T-helper 1 cell (primary cell): ENCODE results near the gene PPP1R12C.
"Not testable (repeated sequence)": the region's sequence is repeated elsewhere in the genome, so short reads cannot be mapped to it uniquely, and the experiment has no call there.

Experiments used
- DNase-seq, 5 donors: peaks; one replicate each; pipeline ENCODE4 v3.0.0-alpha.2; 2012 to 2020

PPP1R12C gene

DNA sequence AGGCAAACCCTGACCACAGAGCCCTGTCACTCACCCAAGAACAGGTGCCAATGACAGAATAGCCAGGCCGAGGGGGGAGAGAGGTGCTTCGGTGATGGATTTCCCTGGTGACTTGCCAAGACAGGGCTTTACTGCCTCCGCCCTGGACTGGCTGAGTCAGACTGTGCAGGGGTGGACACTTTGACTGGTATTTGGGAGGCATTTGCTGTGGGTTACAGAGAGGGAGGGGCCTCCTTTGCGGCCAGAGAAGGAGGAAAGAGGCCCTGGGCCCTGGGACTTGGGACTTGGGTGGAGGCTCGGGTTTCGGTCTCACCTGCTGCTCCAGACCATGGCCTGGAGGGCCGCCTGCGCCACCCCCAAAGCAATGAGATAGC is 46.3 kb downstream of the PPP1R12C start:
- DNase-seq = no peak

DNA sequence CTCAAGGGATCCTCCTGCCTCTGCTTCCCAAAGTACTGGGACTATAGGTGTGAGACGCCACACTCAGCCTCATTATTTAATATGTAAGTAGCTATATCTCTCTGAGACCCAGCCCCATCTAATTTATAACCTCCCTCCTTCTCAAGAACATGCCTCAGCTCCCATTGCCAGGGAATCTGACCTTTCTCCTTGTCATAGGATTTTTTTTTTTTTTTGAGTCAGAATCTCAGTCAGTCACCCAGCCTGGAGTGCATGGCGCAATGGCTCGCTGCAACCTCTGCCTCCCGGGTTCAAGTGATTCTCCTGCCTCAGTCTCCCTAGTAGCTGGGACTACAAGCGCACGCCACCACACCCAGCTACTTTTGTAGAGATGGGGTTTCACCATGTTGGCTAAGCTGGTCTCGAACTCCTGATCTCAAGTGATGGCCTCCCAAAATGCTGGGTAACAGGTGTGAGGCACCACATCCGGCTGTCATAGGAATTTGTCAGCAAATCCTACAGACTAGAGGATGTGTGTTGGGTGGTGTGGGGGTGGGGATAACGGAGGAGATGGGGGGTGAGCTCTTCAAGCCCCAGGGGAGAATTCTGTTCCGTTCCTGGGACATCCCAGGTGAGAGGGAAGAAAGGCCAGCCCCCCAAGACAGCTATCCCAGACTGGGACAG is 46.8 kb downstream of the PPP1R12C start:
- DNase-seq = no peak

DNA sequence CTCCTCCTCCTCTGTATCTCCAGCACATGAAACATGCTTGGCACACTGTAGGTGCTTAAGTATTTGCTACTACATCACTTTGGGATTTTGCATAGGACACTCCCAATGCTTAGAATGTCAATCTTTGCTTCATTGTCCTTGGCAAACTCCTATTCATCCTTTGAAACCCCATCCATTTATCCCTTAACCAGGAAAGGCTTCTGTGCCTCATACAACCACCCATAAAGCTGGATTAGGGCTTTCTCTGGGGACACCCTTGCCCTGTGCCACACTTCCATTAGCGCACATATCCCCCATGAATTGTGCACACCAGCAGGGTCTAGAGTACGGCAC is 47.6 kb downstream of the PPP1R12C start:
- no peak for DNase-seq

DNA sequence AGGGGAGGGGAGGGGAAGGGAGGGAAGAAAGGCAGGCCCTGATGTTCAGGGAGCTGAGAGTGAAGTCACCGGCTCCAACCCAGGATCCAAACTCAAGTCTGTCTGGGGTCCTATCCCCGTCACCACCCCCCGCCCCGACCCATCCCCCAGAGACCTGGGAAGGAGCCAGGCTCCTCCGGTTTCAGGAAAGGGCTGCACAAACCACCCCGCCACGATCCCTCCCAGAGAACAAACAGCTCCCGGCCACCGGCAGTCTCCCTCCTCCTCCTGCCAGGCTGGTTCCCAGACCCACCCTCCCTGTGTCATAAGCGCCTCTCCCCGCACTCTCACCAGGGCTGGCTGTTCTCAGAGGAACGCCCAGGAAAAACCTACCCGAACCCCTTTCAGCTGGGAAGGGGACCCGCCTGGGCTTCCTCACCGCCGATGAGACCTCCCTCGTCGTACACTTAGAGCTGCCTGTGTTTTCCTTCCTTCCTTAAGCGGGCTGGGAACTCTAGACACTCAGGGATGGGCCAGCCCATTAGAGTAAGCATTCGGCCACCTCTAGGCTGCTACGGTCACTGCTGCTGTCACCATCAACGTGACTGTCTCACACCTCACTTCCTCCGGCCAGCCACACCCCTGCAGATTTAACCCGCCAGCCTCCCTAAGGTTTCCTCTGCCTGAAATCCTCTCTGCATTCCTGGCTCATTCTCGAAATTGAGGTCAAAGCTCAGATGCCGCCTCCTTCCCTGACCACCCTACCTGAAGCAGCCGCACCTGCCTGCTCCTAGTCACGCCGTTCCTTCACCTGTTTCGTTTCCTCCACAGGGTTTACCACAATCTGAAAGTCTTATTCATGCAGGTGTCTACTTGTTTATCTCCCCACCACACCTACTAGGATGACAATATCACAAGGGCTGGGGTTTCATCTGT is 48.2 kb downstream of the PPP1R12C start:
- no peak for DNase-seq

DNA sequence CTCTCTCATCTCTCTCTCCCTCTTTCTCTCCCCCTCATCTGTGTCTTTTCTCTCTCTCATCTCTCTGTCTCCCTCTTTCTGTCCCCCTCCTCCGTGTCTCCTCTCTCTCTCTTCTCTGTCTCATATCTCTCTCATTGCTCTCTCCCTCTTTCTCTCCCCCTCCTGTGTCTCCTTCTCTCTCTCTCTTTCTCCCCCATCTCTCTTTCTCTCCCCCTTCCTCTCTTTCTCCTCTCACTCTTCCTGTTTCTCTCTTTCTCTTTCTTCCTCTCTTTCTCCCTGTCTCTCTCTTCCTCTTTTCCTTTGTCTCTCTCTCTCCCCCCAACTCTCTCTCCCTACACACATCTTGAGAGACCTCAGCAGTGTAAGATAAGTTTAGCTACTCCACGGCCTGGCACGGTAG is 49.6 kb downstream of the PPP1R12C start:
- no peak for DNase-seq

DNA sequence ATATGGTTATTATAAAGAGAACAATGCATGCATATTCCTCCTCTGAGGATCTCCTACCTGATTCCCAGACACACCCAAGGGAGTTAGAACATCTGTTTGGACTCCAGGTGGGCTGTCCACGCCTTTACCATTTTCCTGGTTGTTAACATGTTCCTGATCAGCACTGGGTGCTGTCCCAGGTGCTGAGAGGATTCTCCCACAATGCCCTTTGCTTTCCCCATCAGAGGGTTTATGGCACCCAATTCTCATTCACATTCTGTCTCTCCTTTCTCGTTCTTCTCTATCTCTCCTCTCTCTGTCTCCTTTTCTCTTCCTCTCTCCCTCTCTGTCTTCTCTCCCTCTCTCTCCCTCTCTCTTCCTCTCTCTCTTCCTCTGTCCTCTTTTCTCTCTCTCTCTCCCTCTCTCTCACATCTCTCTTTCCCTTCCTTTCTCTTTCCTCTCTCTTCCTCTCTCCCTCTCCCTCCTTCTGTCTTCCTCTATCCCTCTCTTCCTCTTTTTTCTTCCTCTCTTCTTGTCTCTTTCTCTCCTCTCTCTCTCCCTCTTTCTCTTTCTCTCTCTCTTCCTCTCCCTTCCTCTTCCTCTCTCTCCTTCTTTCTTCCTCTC is 51.2 kb downstream of the PPP1R12C start:
- no peak for DNase-seq

DNA sequence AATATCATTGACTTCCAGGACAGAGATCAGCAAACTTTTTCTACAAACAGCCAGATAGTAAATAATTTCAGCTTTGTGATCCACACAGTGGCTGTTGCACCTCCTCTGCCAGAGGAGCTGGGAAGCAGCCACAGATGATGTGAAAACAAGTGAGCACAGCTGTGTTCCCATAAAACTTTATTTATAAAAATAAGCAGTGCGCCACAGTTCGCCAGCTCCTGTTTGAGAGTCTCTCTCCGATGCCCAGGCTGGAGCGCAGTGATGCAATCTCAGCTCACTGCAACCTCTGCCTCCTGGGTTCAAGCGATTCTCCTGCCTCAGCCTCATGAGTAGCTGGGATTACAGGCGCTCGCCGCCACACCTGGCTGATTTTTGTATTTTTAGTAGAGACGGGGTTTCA is 51.9 kb downstream of the PPP1R12C start:
- DNase-seq = not testable (repeated sequence)

DNA sequence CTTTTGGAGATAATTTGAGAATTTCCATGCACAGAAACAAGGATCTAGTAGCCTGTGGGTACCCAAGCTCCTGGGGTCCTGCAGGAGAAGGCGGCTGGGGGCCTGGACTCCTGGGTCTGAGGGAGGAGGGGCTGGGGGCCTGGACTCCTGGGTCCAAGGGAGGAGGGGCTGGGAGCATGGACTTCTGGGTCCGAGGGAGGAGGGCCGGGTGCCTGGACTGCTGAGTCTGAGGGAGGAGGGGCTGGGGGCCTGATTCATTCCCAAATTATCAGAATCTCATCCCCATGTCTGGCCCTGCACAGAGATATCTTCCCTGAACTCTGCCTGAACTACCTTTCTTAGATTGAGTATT is 54.0 kb downstream of the PPP1R12C start:
- no peak for DNase-seq

DNA sequence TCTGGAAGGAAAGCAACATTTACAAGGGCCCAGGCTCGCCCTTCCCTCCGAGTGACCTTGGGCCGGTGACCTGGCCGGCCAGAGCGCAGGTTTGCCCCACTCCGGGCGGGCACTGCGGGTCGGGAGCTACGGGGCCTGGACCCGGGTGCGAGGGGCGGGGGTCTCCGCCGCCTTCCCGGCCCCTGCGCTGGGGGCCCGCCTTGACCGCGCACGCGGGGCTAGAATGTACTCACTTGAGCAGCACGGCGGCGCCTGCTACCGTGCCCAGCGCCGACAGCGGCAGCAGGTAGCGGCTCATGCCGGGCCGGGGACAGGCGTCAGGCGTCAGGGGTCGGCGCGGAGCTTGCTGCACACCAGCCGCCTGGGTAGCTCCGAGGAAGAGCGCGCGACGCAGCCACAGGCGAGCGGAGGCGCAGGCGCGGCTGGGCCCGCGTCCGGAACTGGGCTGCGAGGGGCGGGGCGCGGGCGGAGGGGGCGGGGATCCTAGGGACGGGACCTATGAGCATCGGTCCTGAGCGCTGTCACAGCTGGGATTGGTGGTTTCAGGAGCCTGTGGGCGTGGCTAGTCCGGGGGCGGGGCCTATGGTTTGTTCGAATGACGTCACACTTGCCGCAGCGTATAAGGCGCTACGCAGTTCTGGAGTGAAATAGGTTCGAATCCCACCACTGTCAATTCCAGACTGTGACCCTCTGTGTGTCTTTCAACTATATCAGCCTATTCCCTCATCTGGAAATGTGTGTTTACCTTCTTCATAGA is 54.5 kb downstream of the PPP1R12C start, which contains the start of gene RDH13:
Gene RDH13, minus strand, starts transcription at position 414 of the 757 bp plus-strand sequence. Its CDS starts 116 bp downstream, at position 298.
- peak; percentile 95 to 98 (median 97) for DNase-seq

DNA sequence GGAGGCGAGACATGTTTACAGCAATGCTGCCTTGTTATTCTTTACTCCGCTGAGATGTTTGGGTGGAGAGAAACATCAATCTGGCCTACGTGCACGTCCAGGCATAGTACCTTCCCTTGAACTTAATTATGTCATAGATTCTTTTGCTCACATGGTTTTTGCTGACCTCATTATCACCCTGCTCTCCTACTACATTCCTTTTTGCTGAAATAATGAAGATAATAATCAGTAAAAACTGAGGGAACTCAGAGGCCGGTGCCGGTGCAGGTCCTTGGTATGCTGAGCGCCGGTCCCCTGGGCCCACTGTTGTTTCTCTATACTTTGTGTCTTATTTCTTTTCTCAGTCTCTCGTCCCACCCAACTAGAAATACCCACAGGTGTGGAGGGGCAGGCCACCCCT is 57.1 kb downstream of the PPP1R12C start:
- not testable (repeated sequence) for DNase-seq

DNA sequence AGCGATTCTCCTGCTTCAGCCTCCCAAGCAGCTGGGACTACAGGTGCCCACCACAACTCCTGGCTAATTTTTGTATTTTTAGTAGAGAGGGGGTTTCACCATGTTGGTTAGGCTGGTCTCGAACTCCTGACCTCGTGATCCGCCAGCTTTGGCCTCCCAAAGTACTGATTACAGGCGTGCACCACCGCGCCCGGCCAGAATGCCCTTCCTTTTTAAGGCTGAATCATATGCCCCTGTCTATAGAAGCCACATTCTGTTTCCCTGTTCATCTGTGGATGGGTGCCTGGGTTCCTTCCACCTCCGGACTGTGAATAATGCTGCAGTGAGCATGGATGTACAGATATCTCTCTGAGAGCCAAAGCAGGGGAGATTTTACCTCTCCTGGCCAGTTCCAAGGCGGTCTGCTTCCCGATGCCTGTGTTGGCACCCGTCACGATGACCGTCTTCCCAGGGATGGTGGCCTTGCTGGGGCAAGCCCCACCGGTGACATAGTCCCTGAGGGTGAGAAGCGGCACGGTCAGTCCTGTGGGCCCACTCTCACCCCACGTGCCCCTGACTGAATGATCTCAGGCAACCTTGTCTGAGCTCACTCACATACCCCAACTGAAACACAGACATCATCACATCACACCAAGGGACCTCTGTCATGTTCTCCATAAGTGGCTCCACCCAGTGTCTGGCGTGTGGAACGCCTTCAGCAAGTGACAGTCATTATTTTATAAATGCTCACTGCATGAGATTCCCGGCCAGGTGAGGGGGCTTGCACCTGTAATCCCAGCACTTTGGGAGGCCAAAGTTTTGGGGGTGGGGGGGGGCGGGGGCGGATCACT is 58.4 kb downstream of the PPP1R12C start:
- DNase-seq = no peak

DNA sequence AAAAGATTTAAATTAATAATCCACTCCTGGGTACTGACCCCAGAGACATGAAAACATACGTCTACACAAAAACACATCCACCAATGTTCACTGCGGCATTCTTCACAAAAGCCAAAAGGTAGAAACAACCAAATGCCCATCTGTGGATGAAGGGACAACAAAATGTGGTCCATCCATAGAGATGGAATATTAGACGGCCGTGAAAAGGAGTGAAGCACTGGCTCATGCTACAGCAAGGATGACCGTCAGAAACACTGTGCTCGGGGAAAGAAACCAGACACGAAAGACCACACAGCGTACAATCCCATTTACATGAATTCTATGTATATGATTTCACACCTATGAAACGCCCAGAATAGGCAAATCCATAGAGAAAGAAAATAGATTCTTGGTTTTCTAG is 60.6 kb downstream of the PPP1R12C start:
- DNase-seq = no peak

DNA sequence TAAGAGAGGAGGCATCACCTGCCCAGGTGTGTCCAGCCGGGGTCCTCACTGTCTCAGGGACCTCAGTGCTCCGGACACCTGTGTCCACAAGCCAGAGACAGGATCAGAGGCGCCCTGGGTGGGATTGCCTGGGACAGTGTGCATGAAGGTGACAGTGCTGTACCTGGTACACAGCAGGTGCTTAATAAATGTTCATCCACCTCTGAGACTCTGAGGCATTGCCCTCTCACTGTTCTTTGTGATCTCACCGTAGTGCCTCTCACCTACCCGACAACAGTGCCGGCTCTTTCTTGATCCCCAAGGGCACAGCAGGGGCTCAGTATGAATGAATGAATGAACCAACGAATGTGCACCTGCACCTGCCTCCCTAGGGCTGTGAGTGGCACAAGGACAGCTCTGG is 63.7 kb downstream of the PPP1R12C start:
- DNase-seq = no peak

DNA sequence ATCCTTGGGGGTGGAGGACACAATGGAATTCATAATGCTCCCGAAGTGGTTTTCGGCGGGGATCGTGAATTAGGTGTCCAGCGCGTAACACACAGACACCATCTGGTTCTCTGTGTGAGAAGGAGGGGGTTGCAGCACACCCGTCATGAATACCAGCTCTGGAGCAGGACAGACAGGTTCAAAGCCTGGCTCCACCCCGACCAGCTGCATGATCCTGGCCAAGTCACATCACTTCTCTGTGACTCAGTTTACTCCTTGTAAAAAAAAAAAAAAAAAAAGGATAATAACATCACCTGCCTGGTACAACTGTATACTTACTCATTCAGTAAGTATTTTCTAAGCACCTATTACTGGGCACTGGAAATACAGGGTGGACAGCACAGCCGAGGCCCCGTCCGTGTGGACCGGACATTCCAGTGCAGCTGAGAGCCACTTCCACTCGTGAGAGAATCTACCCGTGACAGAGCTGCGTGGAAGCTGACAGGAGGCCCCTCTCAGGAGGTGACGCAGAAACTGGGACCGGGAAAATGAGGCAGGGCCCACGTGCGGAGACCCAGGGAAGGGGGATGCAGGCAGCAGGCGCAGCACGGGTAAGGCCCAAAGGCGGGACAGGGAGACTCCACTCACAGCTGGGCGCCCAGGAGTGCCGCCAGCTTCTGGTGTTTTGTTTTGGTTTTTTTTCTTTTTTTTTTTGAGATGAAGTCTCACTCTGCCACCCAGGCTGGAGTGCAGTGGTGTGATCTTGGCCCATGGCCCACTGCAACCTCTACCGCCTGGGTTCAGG is 66.5 kb downstream of the PPP1R12C start:
- no peak for DNase-seq

DNA sequence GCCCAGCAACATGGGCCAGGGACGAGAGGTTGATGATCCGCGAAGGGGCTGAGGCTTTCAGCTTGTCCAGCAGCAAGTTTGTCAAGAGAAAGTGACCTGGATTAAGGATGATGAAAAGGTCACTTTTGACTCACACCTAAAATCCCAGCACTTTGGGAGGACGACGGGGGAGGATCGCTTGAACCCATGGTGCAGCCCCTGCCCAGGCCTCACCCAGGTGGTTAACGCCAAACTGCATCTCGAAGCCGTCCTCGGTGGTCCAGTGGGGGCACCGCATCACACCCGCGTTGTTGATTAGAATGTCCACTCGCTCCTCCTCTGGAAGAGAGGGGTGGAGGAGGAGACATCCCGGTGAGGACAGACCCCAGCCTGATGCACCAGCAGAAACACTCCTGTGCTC is 69.0 kb downstream of the PPP1R12C start:
- no peak for DNase-seq

DNA sequence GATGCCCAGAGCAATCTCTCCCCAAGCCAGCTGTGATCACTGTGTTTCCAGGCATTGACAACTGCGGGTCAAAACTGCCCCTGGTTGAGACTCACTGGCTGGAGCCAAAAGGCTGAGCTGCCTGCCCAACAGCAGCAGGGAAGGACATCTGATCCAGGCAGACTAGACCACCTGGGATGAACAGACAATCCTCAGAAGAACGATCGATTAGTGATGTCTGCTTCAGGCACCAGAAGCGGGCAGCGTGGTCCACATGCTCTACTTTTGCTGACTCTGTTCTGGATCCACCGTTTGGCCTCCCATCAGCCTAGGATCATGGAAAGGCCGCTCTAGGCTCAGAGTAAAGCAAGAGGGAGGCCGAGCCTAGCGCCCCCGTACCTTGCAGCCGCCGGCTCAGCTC is 69.5 kb downstream of the PPP1R12C start:
- no peak for DNase-seq

DNA sequence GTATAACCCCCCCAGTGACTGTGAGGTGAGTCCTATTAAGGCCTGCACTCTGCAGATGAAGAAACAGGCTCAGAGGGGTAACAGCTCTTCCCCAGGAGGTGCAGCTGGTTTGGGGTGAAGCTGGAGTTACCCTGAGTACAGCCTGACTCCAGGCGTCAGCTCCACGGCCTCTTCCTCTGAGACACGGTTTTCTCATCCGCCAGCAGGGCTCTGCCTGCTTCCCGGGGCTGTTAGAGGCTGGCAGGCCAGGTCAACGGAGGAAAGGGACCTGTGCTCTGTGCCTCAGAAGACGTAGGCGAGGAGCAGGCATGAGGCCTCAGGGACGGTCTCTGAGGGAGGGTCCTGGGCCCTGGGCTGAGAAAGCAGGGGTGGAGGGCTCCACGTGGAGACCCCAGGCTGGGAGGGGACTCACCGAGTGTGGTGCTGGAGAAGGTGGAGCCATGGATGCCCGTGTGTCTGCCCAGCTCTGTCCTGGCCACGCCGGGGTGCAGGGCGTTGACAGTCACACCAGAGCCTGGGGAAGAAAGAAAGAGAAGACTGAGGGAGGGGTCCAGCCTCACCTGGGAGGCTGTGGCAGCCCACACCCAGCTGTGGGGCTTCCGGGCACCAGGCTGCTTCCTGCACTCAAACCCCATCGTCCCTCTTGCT is 70.3 kb downstream of the PPP1R12C start:
- no peak for DNase-seq

DNA sequence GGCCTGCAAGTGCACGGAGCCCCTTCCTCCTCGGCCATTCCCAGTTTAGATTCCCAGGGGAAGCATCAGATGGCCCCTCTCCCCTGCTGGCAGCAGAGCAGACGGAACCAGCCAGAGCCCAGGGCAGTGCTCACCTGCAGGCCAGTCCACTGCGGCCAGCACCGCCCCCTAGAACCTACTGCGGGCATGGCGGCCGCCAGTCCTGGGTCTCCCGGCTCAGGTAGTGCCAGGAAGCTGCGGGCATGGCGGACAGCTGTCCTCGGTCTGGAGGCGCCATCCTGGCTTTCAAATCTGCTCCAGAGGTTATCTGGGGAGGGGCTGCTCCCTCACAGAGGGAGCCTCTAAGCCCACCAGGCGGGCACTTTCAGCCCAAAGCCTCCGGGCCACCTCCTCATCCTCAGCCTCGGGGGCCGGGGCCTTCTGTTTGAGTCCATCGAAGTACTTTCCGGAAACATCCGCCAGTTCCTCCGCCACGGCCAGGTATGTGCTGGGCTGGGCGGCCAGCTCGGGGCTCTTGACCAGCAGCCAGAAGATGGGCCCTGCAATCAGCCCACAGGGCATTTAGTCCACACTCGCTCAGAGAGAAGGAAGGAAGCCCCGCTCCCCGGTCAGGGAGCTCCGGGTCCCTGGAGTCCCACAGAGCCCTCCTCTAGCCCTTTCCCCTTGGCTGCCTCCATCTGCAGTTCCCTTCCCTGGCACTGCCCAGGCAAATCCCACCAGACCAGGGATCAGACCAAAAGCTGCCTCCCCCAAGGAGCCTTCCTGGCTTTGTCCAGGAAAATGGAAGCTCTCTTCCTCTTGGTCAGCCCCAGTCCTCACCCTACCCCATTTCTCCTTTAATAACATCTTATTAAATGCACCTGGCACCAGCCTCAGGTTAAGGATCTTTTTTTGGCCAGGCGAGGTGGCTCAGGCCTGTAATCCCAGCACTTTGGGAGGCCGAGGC is 72.4 kb downstream of the PPP1R12C start:
- no peak for DNase-seq

DNA sequence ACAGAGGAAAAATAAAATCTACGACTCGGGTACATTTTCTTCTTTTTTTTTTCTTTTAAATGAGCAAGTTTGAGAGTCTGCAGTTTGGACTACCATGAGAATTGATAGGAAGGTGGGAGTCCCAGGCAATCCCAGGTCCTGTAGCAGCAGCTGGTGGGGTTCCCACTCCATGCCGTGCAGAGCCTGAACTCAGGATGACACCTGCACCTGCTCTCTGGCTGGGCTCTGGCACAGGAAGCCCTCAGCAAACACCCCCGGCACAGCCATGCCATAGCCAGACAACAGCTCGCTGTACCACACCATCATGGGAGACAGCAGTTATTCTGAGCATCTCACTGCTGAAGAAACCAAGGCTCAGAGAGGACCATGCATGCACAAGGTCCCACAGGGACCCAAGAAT is 73.2 kb downstream of the PPP1R12C start:
- no peak for DNase-seq

DNA sequence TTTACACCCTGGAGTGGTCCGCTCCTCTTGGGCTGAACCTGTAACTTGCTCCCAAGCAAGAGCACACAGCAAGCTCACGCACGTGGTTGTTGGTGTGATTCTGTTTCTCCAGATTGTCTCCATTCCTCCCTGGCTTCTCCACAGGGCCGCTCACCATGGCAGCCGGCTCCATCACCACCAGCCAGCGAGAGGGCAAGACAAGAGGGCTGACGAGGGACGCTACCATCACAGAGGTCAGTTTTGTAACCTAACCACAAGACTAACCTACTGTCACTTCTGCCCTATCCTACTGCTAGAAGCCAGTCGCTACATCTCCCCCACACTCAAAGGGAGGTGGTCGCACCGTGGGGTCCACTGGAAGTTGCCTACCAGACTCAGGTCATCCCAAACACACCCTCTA is 74.7 kb downstream of the PPP1R12C start:
- no peak for DNase-seq
